Epithelial cell of esophagus (primary cell): ENCODE results near the gene CCDC6.
"Not testable (repeated sequence)": the region's sequence is repeated elsewhere in the genome, so short reads cannot be mapped to it uniquely, and the experiment has no call there.

Experiments
- DNase-seq: peaks from one replicate; pipeline ENCODE4 v3.0.0; 2010; ENCODE audit warnings: low read depth
- H3K4me3 ChIP-seq: 2 replicates; pipeline ENCODE4 v1.5.1; 2011; ENCODE audit warnings: mild to moderate bottlenecking, low read length, control low read depth
- CTCF ChIP-seq: IDR thresholded peaks from 2 replicates; pipeline ENCODE4 v1.5.1; 2011; ENCODE audit warnings: low read depth, mild to moderate bottlenecking, low read length, control low read depth, inconsistent platforms; ENCODE audit not compliant: insufficient read depth; ENCODE audit errors: missing control alignments

CCDC6 gene

GRCh38 chr10:59885430-59886134 is 20.8 kb downstream of the CCDC6 start:
- H3K4me3 ChIP-seq = no peak overlapping the region
- no peak for TF ChIP-seq CTCF
- no peak for DNase-seq

- H3K4me3 ChIP-seq, DNase-seq: not testable (repeated sequence)
Measured at GRCh38 chr10:59884893-59885292, 21.5 kb downstream of the CCDC6 start.

GRCh38 chr10:59881640-59882039 is 24.7 kb downstream of the CCDC6 start:
- no peak for DNase-seq
- no peak for TF ChIP-seq CTCF
- no peak overlapping the region for H3K4me3 ChIP-seq

GRCh38 chr10:59880971-59881510 is 25.3 kb downstream of the CCDC6 start:
- TF ChIP-seq CTCF = no peak
- H3K4me3 ChIP-seq = no peak overlapping the region
- DNase-seq = peak; percentile 27

GRCh38 chr10:59880019-59880717 is 26.2 kb downstream of the CCDC6 start:
- no peak for TF ChIP-seq CTCF
- no peak for DNase-seq
- H3K4me3 ChIP-seq = no peak overlapping the region

- H3K4me3 ChIP-seq = no peak overlapping the region
- no peak for DNase-seq
- TF ChIP-seq CTCF = no peak
Measured at GRCh38 chr10:59879363-59879913, 26.9 kb downstream of the CCDC6 start.

- H3K4me3 ChIP-seq = no peak overlapping the region
- DNase-seq = no peak
- no peak for TF ChIP-seq CTCF
Measured at GRCh38 chr10:59878915-59879314, 27.4 kb downstream of the CCDC6 start.
